IPS DF 4.7 (cell line): ENCODE results near the gene COPB2.

Experiments used
- DNase-seq: peaks from one replicate; pipeline ENCODE4 v3.0.0-alpha.2; 2013; ENCODE audit warnings: low spot score; ENCODE audit errors: extremely low read depth

The COPB2 gene

DNA sequence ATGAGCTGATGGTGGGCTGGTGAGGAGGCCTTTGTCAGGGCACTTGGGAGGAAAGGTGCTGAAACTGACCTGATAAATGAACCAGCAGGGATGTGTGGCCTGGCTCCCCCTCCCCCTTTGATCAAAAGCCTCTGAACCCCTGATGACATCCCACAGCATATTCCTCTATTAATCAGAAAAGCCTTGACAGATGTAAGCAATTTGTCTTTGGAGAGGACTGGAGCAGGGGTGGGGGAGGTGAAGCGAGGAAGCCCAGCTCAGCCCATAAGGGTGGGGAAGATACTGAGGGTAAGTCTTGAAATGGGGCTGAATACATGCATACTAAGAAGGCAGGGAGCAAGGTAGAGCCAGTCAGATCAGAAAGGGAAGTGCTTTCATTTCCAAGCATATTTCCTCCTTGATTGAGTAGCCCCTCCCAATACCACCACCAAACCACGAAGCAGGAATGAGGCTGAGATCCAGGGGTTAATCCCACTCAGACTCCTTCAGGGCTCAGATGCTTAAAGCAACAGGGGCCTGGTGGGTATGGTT lies 80.3 kb downstream of the COPB2 start:
- no peak for DNase-seq

DNA sequence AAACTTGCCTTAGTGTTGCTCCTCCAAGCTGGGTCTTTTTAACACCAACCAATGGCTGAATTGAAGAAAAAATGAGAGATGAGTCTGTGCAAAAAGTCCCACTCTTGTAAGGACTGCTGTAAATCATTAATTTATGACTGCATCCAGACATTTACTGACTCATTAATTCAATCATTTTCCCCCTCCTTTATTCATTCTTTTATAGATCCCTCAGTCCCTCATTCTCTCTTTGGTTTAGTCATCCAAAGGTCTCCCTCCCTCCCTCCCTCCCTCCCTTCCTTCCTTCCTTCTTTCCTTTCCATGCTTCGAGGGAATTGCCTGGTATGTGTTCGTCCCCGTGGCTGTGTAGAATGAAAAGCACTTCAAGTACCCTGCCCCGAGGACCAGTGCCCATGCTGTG lies 80.9 kb downstream of the COPB2 start:
- DNase-seq = no peak

DNA sequence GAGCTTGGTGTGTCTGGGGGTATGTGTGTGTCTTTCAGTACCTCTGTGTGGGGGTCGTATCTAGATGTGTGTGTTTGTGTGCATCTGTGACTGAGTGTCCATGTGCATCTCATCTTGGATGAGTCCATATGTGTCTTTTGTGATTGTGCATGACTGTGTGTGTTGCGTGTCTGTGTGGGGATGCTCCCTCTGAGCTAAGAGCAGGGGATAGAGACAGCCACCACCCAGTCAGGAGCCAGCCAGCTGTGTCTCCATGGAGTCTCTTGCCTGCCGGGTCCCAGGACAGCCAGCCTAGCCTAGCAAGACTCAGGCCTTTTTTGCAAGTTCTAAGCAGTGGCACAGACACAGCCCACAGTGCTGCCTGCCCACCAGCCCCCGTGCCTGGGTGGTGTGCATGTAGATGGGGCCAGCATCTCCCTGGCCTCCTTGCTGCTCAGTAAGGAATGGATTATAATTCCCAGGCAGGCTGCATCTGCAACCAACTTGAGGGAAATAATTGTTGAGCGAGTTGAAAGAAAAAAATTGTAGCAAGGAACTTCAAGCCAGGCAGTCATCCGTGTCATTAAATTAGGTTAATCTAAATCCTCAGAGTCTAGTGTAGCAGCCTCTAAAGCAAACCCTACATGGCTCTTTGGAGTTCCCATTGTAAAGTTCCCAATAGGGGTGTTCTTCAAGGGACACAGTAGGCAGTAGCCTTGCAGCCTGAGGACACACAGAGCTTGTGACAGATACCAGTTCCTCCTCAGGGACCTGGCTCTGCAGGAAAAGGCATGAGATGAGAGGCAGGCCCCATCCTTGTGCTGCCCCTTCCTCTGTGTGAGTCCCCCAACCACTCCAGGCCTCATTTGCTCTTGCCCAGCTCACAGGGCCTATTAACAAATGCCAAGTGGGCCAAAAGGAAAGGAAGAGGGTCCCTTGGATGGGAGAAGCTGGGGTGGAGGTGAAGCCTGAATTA lies 81.6 kb downstream of the COPB2 start:
- DNase-seq = no peak
